ENCODE measurements around the gene DEF6. TPM values are rescaled to one million over a fixed set of nuclear protein-coding genes. Genes with fewer than 3 reads are reported as not detected.
"Not testable (repeated sequence)": the region's sequence is repeated elsewhere in the genome, so short reads cannot be mapped to it uniquely, and the experiment has no call there.

The DEF6 gene
- total RNA-seq, 1 experiment from 2014 or later = 37.3 TPM

DNA sequence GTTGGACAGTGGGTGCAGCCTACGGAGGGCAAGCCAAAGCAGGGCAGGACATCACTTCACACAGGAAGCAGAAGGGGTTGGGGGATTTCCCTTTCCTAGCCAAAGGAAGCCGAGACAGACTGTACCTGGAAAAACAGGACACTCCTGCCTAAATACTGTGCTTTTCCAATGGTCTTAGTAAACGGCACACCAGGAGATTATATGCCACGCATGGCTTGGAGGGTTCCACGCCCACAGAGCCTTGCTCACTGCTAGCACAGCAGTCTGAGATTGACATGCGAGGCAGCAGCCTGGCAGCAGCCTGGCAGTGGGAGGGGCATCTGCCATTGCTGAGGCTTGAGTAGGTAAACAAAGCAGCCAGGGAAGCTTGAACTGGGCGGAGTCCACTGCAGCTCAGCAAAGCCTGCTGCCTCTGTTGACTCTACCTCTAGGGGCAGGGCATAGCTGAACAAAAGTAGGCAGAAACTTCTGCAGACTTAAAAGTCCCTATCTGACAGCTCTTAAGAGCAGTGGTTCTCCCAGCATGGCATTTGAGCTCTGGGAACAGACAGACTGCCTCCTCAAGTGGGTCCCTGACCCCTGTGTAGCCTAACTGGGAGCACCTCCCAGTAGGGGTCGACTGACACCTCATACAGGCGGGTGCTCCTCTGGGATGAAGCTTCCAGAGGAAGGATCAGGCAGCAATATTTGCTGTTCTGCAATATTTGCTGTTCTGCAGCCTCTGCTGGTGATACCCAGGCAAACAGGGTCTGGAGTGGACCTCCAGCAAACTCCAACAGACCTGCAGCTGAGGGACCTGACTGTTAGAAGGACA is 34.7 kb downstream of the DEF6 start:
- H3K36me3 ChIP-seq (ENCODE audit: low read depth, low read length); H3K27me3 ChIP-seq (ENCODE audit: low read length); POLR2A ChIA-PET (ENCODE audit: unreplicated experiment); BruUV-seq (replicated peaks); H3K9ac ChIP-seq (ENCODE audit: low read length); H3K27ac ChIP-seq (ENCODE audit: low read length); H3K4me3 ChIP-seq (ENCODE audit: low read length); H3K79me2 ChIP-seq (ENCODE audit: low read length); intact Hi-C loops (cut with micrococcal nuclease); H3K9me3 ChIP-seq (ENCODE audit: low read length); H2AFZ ChIP-seq (ENCODE audit: low read length); H3F3A ChIP-seq (ENCODE audit: low read length, unreplicated experiment); H3K9me2 ChIP-seq (replicated peaks; ENCODE audit: low read length); H3K4me1 ChIP-seq (ENCODE audit: insufficient read depth, low read length); H4K20me1 ChIP-seq (ENCODE audit: low read length): not testable (repeated sequence)
- TF ChIP-seq, protein P1, sequence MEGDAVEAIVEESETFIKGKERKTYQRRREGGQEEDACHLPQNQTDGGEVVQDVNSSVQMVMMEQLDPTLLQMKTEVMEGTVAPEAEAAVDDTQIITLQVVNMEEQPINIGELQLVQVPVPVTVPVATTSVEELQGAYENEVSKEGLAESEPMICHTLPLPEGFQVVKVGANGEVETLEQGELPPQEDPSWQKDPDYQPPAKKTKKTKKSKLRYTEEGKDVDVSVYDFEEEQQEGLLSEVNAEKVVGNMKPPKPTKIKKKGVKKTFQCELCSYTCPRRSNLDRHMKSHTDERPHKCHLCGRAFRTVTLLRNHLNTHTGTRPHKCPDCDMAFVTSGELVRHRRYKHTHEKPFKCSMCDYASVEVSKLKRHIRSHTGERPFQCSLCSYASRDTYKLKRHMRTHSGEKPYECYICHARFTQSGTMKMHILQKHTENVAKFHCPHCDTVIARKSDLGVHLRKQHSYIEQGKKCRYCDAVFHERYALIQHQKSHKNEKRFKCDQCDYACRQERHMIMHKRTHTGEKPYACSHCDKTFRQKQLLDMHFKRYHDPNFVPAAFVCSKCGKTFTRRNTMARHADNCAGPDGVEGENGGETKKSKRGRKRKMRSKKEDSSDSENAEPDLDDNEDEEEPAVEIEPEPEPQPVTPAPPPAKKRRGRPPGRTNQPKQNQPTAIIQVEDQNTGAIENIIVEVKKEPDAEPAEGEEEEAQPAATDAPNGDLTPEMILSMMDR (conservative IDR thresholded peaks at IDR 0.05; ENCODE audit: low read depth, low read length) = peak; percentile 29; the same call in 1 of the 2 replicates
- CTCF ChIA-PET = interaction anchor here (0.6 to 1.7 kb wide), 5 partner anchors 9 to 117 kb away, joined by 4 to 9 read pairs (median 5); no protein-coding TSS in a partner anchor
- ATAC-seq (peak; percentile 89), DNase-seq (peak; percentile 80)
- H3K4me2 ChIP-seq (ENCODE audit: low read length) = 0 out of 2 replicates have a peak overlapping the region, but pooled peaks have one; percentile 1

DNA sequence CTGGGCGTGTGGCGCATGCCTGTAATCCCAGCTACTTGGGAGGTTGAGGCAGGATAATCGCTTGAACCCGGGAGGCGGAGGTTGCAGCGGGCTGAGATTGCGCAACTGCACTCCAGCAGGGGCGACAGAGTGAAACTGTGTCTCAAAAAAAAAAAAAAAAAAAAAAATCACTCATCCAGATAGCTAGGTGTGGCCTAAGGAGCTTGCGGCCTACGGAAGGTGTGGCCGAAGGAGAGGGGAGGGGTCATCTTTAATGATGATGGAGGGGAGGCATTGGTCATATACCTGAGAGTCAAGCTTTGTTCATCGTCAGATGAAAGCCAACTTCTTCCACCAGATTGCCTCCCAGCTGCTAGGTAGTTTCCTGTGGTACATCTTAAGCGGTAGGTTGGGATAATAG is 43.9 kb downstream of the DEF6 start:
- no peak for ATAC-seq
- Histone ChIP-seq H4K20me1 (ENCODE audit: low read length) (peaks cover 36% of the 10 kb centered on the region), H3K4me1 (ENCODE audit: insufficient read depth, low read length) (peaks cover 32% of the 10 kb centered on the region), H3F3A (ENCODE audit: low read length, unreplicated experiment) (no peaks in the 10 kb centered on the region), H3K9me2 (replicated peaks; ENCODE audit: low read length) (no peaks in the 10 kb centered on the region), H3K27me3 (ENCODE audit: low read length) (no peaks in the 10 kb centered on the region), H3K4me2 (ENCODE audit: low read length) (peak overlapping the region; percentile 27; the same call in 1 of the 2 replicates), H3K36me3 (ENCODE audit: low read depth, low read length) (peaks cover 18% of the 10 kb centered on the region; the same call in 1 of the 2 replicates), H2AFZ (ENCODE audit: low read length) (no peak overlapping the region), H3K27ac (ENCODE audit: low read length) (peak overlapping the region; percentile 16), H3K79me2 (ENCODE audit: low read length) (peaks cover 42% of the 10 kb centered on the region), H3K4me3 (ENCODE audit: low read length) (no peak overlapping the region), H3K9me3 (ENCODE audit: low read length) (no peaks in the 10 kb centered on the region), H3K9ac (ENCODE audit: low read length) (no peak overlapping the region)
- ChIA-PET POLR2A (ENCODE audit: unreplicated experiment) (interaction anchor here (0.6 to 0.7 kb wide), 4 partner anchors 49 to 131 kb away, joined by 3 to 6 read pairs (median 3); no protein-coding TSS in a partner anchor), CTCF (interaction anchor here (0.6 to 3.8 kb wide), 9 partner anchors 9 to 344 kb away, joined by 3 to 29 read pairs (median 5); partner anchors contain the start of gene FANCE)
- intact Hi-C loops (cut with micrococcal nuclease) = no loop called here
- TF ChIP-seq, protein P1 (conservative IDR thresholded peaks at IDR 0.05; ENCODE audit: low read depth, low read length) = no peak
- no peak for TF ChIP-seq EZH2phosphoT487 (IDR thresholded peaks at IDR 0.05; ENCODE audit: borderline replicate concordance, low read length)
- TF ChIP-seq EZH2 (IDR thresholded peaks at IDR 0.05; ENCODE audit: low read length, unreplicated experiment) = no peak
- DNase-seq = no peak
- BruUV-seq (replicated peaks) = no TSS peak

Measured in PC-3 (cell line).